Measurements from ENCODE around the gene CCSER2. TPM values are rescaled to one million over a fixed set of nuclear protein-coding genes. Genes with fewer than 3 reads are reported as not detected.
"Not testable (repeated sequence)": the region's sequence is repeated elsewhere in the genome, so short reads cannot be mapped to it uniquely, and the experiment has no call there.

Gene CCSER2, protein sequence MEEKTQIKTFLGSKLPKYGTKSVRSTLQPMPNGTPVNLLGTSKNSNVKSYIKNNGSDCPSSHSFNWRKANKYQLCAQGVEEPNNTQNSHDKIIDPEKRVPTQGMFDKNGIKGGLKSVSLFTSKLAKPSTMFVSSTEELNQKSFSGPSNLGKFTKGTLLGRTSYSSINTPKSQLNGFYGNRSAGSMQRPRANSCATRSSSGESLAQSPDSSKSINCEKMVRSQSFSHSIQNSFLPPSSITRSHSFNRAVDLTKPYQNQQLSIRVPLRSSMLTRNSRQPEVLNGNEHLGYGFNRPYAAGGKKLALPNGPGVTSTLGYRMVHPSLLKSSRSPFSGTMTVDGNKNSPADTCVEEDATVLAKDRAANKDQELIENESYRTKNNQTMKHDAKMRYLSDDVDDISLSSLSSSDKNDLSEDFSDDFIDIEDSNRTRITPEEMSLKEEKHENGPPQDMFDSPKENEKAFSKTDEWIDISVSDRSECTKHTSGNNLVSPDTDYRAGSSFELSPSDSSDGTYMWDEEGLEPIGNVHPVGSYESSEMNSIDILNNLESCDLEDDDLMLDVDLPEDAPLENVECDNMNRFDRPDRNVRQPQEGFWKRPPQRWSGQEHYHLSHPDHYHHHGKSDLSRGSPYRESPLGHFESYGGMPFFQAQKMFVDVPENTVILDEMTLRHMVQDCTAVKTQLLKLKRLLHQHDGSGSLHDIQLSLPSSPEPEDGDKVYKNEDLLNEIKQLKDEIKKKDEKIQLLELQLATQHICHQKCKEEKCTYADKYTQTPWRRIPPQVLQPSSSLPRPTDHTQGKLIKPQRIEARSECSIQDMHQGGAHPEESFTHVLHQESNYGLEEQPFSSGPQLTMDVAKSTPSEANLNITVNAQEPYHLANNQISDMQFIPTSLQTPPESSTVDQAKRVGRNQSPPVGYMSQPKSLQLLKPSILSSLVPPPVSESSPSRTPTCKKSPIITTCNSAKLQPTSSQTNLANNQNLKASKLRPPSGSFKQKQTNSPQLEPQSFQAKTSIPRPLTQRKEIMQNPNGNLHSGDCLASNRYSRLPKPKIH
- total RNA-seq (2022) (23.1 and 28.3 TPM in 2 replicates), Bru-seq, nascent RNA (percentile 81 among the genes with signal in this experiment), BruChase-seq, experiment 1, labeled RNA remaining after a 2-hour chase (percentile 73 among the genes with signal in this experiment), BruChase-seq, experiment 2, labeled RNA remaining after a 6-hour chase (percentile 69 among the genes with signal in this experiment)
- long read RNA-seq, full-length matches to known transcripts, result 15 of 22 reads
- long read RNA-seq, partial matches to known transcripts, result 0 of 22 reads
- long read RNA-seq, other reads (novel, unspliced or antisense), result 7 of 22 reads

DNA sequence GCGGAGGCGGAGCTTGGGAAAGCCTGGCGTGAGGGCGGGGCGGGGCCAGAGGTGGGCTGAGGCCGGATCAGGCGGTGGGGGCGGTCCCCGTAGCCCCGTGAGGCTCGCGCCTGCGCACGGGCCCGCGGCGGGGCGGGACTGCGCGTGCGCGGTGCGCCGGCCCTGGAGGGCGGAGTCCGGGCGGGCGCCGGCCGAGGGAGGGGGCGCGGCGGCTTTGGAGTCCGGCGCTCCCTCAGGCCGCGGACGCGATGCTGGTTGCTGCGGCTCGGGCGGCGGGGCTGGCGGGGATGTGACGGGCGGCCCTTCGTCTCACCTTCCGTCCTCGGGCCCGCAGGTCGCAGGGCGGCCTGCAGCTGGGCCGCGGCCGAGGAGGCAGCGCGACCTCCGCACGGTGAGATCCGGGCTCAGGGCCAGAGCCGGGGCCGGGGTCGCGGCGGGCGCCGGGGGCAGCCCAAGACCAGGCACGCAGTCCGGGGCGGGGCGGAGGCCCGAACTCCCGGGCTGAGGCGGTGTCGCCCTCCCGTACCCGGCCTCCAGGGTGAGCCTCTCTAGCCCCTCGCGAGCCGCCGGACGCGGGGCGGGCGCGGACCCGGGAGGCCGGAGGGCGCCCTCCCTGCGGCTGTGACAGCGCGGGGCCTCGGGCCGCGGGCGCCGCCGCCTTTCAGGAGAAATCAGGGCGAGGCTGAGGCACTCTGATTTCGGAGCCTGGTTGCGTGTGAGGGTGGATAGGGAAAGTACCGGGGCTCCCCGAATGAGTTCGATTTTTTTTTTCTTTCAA, at the start of gene CCSER2:
Gene CCSER2 (plus strand): TSS at position 172 of the 778 bp plus-strand sequence. CDS start 42,464 bp downstream, outside the sequence.
- POLR2A ChIA-PET, result interaction anchor here (0.6 kb wide), 1 partner anchor 23 kb away, joined by 7 read pairs; no protein-coding TSS in a partner anchor
- Histone ChIP-seq H3K9me3 (no peaks in the 10 kb centered on the region), H3K4me3 (ENCODE audit: low read depth, low read length) (peak within 1 kb of the TSS; percentile 76), H3K4me1 (peaks cover 26% of the 10 kb centered on the region), H3K27me3 (replicated peaks; ENCODE audit: control insufficient read depth, insufficient read depth, low read length) (no peaks in the 10 kb centered on the region), H3K36me3 (ENCODE audit: control insufficient read depth, insufficient read depth, low read length) (no peaks in the 10 kb centered on the region)
- CTCF ChIA-PET, result interaction anchor here (0.6 to 1.3 kb wide), 10 partner anchors 24 to 877 kb away, joined by 3 to 15 read pairs (median 3); no protein-coding TSS in a partner anchor
- H3K36me3 Mint-ChIP-seq (ENCODE audit: insufficient read depth, unreplicated experiment), result peaks cover 10% of the 10 kb centered on the region
- peaks cover 14% of the 10 kb centered on the region for H3K4me1 Mint-ChIP-seq (ENCODE audit: low read depth, unreplicated experiment)
- intact Hi-C loops (cut with micrococcal nuclease; ENCODE audit: unreplicated experiment), result loop anchor here (1.0 kb wide), 2 partner anchors 9 to 58 kb away; no protein-coding TSS in a partner anchor
- no TSS peak for BruUV-seq (replicated peaks)
- peak within 1 kb of the TSS; percentile 87 for H3K27ac Mint-ChIP-seq (ENCODE audit: unreplicated experiment)
- H3K4me3 Mint-ChIP-seq (ENCODE audit: unreplicated experiment), result peak within 1 kb of the TSS; percentile 90
- TF ChIP-seq, protein P1, sequence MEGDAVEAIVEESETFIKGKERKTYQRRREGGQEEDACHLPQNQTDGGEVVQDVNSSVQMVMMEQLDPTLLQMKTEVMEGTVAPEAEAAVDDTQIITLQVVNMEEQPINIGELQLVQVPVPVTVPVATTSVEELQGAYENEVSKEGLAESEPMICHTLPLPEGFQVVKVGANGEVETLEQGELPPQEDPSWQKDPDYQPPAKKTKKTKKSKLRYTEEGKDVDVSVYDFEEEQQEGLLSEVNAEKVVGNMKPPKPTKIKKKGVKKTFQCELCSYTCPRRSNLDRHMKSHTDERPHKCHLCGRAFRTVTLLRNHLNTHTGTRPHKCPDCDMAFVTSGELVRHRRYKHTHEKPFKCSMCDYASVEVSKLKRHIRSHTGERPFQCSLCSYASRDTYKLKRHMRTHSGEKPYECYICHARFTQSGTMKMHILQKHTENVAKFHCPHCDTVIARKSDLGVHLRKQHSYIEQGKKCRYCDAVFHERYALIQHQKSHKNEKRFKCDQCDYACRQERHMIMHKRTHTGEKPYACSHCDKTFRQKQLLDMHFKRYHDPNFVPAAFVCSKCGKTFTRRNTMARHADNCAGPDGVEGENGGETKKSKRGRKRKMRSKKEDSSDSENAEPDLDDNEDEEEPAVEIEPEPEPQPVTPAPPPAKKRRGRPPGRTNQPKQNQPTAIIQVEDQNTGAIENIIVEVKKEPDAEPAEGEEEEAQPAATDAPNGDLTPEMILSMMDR (IDR thresholded peaks at IDR 0.05; ENCODE audit: insufficient read depth in 1 of 2, low read depth in 1 of 2, low read length in 1 of 2, severe bottlenecking in 1 of 2, unreplicated experiment in 1 of 2), result no peak
- H3K9me3 Mint-ChIP-seq (ENCODE audit: unreplicated experiment), result no peaks in the 10 kb centered on the region
- H3K27me3 Mint-ChIP-seq (ENCODE audit: insufficient read depth, unreplicated experiment), result no peaks in the 10 kb centered on the region
- peak; percentile 96 to 98 for DNase-seq

DNA sequence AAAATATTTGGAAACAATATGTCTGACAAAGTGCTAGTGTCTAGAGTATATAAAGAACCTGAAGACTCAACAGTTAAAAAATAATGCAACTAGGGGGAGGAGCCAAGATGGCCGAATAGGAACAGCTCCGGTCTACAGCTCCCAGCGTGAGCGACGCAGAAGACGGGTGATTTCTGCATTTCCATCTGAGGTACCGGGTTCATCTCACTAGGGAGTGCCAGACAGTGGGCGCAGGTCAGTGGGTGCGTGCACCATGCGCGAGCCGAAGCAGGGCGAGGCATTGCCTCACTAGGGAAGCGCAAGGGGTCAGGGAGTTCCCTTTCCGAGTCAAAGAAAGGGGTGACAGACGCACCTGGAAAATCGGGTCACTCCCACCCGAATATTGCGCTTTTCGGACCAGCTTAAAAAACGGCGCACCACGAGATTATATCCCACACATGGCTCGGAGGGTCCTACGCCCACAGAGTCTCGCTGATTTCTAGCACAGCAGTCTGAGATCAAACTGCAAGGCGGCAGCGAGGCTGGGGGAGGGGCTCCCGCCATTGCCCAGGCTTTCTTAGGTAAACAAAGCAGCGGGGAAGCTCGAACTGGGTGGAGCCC, 48.4 kb upstream of the CCSER2 start:
- H3K27me3 ChIP-seq (replicated peaks; ENCODE audit: control insufficient read depth, insufficient read depth, low read length); H3K36me3 Mint-ChIP-seq (ENCODE audit: insufficient read depth, unreplicated experiment); H3K9me3 ChIP-seq; H3K36me3 ChIP-seq (ENCODE audit: control insufficient read depth, insufficient read depth, low read length); H3K4me1 Mint-ChIP-seq (ENCODE audit: low read depth, unreplicated experiment); H3K27me3 Mint-ChIP-seq (ENCODE audit: insufficient read depth, unreplicated experiment); H3K9me3 Mint-ChIP-seq (ENCODE audit: unreplicated experiment); H3K4me1 ChIP-seq; POLR2A ChIA-PET; CTCF ChIA-PET; intact Hi-C loops (cut with micrococcal nuclease; ENCODE audit: unreplicated experiment): not testable (repeated sequence)
- TSS peak; percentile 33 for BruUV-seq (replicated peaks)
- peak overlapping the region; percentile 35 for H3K4me3 ChIP-seq (ENCODE audit: low read depth, low read length)
- Mint-ChIP-seq H3K27ac (ENCODE audit: unreplicated experiment) (peak overlapping the region; percentile 45), H3K4me3 (ENCODE audit: unreplicated experiment) (peak overlapping the region; percentile 82)
- peak; percentile 59 to 63 for DNase-seq

DNA sequence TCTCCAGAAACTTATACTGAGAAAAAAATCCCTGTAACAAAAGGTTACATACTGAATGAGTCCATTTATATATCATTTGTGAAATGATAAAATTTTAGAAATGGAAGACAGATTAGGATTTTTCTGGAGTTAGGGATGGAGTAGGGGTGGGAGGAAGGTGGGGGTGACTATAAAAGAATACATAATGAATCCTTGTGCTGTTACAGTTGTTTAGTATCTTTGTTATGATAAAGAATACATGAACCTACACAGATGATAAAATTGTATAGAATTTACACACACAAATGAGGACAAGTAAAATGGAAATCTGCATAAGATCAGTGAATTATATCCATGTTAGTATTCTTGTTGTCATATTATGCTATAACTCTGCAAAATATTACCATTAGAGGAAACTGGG, 41.7 kb upstream of the CCSER2 start:
- Mint-ChIP-seq H3K4me1 (ENCODE audit: low read depth, unreplicated experiment) (no peaks in the 10 kb centered on the region), H3K9me3 (ENCODE audit: unreplicated experiment) (no peaks in the 10 kb centered on the region), H3K27ac (ENCODE audit: unreplicated experiment) (no peak overlapping the region), H3K27me3 (ENCODE audit: insufficient read depth, unreplicated experiment) (no peaks in the 10 kb centered on the region), H3K4me3 (ENCODE audit: unreplicated experiment) (no peak overlapping the region), H3K36me3 (ENCODE audit: insufficient read depth, unreplicated experiment) (no peaks in the 10 kb centered on the region)
- TF ChIP-seq, protein P1 (IDR thresholded peaks at IDR 0.05; ENCODE audit: insufficient read depth in 1 of 2, low read depth in 1 of 2, low read length in 1 of 2, severe bottlenecking in 1 of 2, unreplicated experiment in 1 of 2), result no peak
- H3K36me3 ChIP-seq (ENCODE audit: control insufficient read depth, insufficient read depth, low read length), result no peaks in the 10 kb centered on the region
- H3K27me3 ChIP-seq (replicated peaks; ENCODE audit: control insufficient read depth, insufficient read depth, low read length), result no peaks in the 10 kb centered on the region
- no peak overlapping the region for H3K4me3 ChIP-seq (ENCODE audit: low read depth, low read length)
- ChIA-PET CTCF (no interaction called here), POLR2A (no interaction called here)
- DNase-seq, result no peak
- no peaks in the 10 kb centered on the region for H3K4me1 ChIP-seq
- intact Hi-C loops (cut with micrococcal nuclease; ENCODE audit: unreplicated experiment), result no loop called here
- 0 out of 2 replicates have a peak, but pooled peaks cover 3% of the 10 kb centered on the region for H3K9me3 ChIP-seq
- no TSS peak for BruUV-seq (replicated peaks)
